GM21381 (cell line): ENCODE measurements around the gene MYO1E.
"Not testable (repeated sequence)": the region's sequence is repeated elsewhere in the genome, so short reads cannot be mapped to it uniquely, and the experiment has no call there.

Experiments
- ATAC-seq: cut with Tn5 transposase; IDR thresholded peaks from one replicate; pipeline ENCODE4 v1.9.1; 2021; ENCODE audit warnings: mild to moderate bottlenecking, moderate library complexity; ENCODE audit not compliant: unreplicated experiment

MYO1E gene

DNA sequence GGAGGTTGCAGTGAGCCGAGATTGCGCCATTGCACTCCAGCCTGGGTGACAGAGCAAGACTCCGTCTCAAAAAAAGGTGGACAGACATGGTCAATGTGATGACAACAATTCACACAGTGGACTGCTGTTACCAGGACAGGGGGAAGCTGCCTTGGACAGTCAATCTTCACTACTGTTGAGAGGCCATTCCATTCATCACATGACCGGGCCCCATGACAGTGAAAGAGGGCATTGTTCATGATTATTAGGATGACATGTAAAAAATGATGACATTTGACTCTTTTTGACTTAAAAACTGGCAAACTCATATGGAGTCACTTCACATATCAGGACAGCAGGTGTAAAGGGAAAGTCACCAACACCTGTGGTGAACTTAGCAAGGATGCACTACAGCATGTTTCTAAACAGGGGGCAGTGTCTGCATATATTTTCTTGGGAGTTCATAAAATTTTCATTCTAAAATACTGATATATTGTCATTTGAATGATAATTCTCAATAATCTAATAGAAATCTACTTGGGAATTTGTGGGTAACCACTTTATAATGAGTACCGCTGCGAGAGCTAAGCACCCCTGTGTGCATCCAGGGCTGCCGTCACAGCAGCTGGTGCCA is 200.3 kb downstream of the MYO1E start:
- ATAC-seq, result no peak

- no peak for ATAC-seq
These were observed 201.6 kb downstream of the MYO1E start for GRCh38 chr15:59171067-59171397.

- no peak for ATAC-seq
These were observed 202.2 kb downstream of the MYO1E start for GRCh38 chr15:59170295-59171066.

DNA sequence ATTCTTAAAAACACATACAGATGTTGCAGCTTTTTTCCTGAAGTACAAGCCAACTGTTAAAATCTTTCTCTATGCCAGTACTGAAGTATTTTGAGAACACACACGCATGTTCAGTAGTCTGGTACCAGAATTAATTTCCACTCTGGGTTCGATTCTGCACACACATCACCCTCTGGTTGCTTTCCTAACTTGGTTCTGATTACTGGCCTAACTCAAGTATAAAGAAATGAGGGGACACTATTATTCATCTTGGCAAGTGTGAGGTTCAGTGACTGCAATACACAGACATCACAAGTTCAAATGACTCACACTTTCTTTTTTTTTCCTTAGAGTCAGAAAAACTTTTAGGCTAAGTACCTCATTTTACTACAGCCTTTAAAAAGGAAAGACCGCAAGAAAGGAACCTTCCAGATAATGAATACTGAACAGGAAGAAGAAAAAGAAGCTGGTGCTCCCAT is 203.4 kb downstream of the MYO1E start:
- no peak for ATAC-seq

GRCh38 chr15:59168536-59168935 is 204.1 kb downstream of the MYO1E start:
- ATAC-seq, result no peak

- ATAC-seq, result no peak
These were observed 205.9 kb downstream of the MYO1E start for GRCh38 chr15:59166601-59167265.

- no peak for ATAC-seq
These were observed 206.5 kb downstream of the MYO1E start for GRCh38 chr15:59166166-59166565.

DNA sequence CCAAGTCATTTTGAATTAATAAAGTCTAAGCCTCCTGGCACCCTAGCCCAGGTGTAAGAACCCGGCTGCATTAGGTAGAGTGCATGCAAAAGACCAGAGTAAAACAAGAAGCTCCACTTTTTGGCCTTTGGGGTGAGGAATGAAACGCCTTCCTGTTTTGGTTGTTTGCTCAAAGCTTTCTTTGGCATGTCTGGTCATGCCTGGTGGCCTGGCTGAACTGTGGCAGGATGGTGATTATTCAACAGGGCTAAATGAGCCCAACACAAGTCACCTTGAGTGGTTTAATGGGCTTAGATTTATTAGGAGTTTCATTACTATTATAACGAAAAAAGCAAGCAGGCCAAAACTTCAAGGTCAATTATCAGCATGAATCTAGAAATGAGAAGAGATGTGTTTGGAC is 206.9 kb downstream of the MYO1E start:
- ATAC-seq, result no peak

- ATAC-seq, result not testable (repeated sequence)
These were observed 210.6 kb downstream of the MYO1E start for GRCh38 chr15:59162080-59162479.

- ATAC-seq, result no peak
These were observed 211.6 kb downstream of the MYO1E start for GRCh38 chr15:59160880-59161593.

GRCh38 chr15:59159210-59159609 is 213.5 kb downstream of the MYO1E start:
- no peak for ATAC-seq

- ATAC-seq, result no peak
These were observed 214.0 kb downstream of the MYO1E start for GRCh38 chr15:59158701-59159034.

DNA sequence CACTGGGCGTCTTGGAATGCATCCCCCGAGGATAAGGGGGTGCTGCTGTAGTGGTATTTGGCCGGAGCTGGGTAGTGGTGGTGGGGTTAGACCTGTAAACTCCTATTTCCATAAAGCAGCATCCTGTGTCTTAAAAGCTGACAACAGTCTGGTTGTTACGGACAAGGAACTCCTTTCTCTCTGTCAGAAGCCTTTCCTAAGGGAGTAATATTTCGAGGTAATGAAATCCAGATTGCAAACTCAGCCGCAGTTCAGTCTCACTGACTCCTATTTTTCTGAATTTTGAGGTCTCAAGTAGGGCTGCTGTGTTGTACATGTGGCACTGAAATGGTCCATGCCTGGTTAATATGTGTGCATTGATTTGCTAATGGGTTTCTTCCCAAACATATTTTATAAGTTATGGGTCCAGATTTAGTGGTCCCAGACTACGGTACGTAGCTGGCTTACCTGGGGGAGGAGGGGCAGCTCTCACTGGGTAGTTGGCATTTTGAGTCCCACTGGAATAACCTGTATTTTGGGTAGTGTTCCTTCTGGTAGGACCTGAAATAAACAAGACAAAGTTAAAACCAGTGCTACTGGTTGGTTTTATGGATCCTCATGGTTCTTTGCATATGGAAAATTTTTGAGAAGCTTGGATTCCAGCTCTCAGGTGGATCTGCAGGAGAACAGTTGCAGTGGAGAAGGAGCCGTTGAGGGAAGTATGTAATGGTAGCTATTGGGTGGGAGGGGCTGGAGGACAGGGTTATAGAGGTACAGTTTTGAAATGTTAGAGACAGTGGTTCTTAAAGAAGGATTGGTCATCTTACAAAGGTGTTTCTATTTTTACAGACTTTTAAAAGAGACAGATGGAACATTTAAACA is 214.6 kb downstream of the MYO1E start:
- ATAC-seq, result no peak

DNA sequence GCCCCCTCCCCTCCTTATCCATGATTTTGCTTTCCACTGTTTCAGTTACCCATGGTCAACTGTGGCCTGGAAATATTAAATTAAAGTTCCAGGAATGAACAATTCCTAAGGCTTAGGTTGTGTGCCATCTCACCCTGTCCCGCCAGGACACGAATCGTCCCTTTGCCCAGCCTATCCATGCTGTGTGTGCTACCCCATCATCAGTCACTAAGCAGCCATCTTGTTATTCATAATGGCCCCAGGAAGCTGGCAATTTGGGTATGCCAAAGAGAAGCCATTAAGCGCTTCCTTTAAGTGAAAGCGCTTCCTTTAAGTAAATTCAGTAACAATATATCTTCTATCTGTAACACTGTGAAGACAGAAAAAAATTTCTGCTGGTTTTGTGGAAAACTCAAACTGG is 215.3 kb downstream of the MYO1E start:
- ATAC-seq, result no peak

DNA sequence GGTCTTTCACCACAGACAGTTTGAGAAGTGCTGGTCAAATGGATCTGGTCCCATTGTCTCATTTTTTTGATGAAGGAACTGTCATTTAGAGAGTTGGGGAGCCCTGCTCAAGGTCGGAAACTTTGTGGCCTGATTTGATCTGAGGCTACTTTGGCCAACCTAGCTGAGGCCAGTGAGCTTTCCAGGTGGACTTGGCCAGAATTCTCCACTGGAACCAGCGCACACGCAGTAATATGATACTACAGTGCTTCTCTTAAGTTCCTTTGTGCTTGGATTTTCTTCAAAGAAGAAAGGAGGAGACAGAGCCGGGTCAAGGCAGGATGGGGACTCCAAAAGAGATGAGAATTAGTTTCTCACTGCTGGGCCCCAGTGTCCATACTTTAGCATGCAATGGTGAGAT is 217.2 kb downstream of the MYO1E start:
- ATAC-seq, result no peak

DNA sequence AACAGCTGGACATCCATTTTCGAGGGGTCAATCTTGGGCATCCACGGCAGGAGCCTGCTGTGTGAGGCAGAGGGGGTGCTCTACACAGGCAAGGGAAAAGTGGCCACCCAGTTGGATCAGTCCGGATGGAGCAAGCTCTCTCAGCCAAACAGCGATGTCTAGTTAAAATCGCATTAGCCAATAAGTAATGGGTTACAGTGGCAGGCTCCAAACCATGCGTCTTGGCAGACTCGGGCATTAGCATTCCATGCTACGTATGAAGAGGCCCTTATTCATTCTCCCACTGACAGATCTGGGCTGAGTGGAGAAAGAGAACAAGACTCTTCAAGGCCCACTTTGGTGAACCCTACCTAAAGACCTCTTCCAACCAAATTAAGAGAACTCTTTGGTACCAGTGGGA is 218.4 kb downstream of the MYO1E start:
- no peak for ATAC-seq

DNA sequence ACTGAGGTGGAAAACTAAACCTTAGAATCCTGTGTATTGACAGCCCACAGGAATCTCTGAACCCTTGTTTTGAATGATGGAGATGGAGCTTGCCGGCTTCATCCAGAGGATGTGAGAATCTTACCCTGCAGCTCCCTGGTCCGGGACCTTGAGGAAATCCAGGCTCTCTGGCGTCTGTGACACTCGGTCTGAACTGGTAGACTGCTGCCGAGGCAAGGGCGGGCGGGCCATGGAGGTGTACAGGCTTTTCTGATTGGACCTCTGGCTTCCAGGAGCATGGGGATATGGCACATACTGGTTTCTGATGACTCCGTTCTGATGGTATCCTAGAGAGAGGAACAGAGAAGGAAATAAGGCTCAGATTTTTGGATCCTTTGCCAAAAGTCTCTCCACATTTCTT is 219.2 kb downstream of the MYO1E start:
- no peak for ATAC-seq

- no peak for ATAC-seq
These were observed 219.8 kb downstream of the MYO1E start for GRCh38 chr15:59152694-59153450.

- ATAC-seq, result no peak
These were observed 222.5 kb downstream of the MYO1E start for GRCh38 chr15:59150185-59150584.
